HT1080 (cell line): ENCODE data around the gene WDR48. TPM values are rescaled to one million over a fixed set of nuclear protein-coding genes. Genes with fewer than 3 reads are reported as not detected.
A peak's percentile ranks its signal among the peaks of the same experiment; 100 is the strongest.

ENCODE experiments used
- DNase-seq: peaks from one replicate; pipeline ENCODE4 v3.0.0-alpha.2; 2015; ENCODE audit warnings: low read depth
- total RNA-seq: library from RNA; depleted of rRNA; stranded (reverse); fragments of >200 nt; shearing (Covaris generic); gene quantifications from 2 replicates; pipeline ENCODE4 v1.2.3, GENCODE V29; 2014

WDR48 gene
- total RNA-seq, 1 experiment from 2014 or later, result 19.9 TPM

DNA sequence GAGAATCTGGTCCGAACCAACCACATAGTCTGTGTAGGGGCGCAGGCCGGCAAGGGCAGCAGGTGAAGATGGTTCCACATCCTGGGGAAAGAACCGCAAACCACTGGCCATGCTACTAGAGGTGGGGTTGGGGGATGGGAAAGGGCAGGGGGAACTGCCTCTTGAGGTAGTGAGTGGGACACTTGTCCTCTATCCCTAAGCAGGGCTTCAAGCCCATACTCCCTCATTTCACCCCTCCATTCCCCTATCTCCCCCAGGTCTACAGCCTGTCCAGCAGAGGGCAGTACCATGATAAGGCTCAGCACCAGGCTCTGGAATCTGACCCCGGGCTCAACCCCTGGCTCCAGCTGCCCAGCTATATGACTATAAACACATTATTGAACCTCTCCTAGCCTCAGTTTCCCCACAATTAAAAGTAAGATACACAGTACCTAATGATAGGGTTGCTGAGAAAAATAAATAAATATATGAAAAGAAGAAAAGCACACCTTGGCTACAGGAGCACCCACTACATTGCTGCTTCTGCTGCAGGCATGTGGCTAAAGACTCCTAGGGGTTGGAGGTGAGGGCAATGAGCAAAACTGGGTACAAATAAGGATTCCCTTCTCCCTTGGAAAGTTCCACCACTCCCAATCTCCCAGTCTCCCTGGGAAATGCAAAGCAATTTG, 49.3 kb downstream of the WDR48 start:
- DNase-seq, result peak; percentile 14

DNA sequence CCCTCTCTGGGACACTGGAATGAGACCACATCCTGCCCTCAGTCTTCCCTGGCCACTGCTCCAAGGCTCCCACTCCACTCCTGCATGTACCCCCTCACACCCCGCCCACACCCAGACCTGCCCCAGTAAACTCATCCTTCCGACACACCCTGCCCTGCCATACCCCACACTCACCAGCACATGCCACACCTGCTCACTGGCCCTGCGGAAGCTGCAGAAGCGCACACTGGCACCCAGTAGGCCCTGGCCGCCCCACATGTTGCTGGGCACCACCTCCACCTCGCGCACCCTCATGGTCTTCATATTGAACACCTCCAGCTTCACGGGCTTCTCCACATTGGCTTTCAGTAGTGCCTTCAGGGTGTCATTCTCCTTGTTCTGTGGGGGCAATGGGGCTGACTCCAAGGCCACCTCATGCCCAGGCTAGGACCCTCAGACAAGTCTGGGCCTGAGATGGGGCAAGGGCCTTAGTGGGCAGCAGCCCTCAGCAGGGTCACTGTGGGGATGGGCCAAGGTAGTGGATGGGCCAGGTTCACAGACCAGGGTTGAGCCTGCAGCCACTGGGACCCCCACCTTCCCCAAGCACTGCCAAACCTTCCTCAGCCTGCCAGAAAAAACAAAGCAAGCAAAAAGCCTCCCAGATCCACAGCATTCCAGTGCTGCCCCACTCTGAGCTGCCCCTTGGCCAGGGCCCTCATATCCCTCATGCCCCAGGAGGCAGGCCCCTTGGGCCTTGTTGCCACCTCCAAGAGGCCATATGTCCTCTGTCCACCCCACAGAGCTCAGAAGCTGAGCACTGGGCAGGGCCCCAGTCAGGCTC, 50.9 kb downstream of the WDR48 start:
- no peak for DNase-seq

DNA sequence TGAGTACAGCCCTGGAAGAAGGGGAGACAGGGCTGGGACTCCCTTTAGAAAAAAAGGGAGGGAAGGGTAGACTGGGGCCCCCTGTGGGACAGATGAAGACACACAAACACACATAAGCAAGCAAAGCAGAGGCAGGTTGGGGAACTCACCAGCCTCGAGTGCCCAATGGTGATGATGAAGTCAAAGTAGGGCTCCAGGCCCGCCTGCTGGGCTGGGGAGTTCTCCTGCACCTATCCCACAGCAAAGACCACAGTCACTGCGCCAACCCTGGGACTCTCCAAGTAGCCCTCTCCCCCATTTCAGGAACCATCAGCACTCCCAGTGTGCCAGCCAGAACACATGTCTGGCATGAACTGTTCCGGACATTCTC, 51.5 kb downstream of the WDR48 start:
- DNase-seq, result no peak

DNA sequence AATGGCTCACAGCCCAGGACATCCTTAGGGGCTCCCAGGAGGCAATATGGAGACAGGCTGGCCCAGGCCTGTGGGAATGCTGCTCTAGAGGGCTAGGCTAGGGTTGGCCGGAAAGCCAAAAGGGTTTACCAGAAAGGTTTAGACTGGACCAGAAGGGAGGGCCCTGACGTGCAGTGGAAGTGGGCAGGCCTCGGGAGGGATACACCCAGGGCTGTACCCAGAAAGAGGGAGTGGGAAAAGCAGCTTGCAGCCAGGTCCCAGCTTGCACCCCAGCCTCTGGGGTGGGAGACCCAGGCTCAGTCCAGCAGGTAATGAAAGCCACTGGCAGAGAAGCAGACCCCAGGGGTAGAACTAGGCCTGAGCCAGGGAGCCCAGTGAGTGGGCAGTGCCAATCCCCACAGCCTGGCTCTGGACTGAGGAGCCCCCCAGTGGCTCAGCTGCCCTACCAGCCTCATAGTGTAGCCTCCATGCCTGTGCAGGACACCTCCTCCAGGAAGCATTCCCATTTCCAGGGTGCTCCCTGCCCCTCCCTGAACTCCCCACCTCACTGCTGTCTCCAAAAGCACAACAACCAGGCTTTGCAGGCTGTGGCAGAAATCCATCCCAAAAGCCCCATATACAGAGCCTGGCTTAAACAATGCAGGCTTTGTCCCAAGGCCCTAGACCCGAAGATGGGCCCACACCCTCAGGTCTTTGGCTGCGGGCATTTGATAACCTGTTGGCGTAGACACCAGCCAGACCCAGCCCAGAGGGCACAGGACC, 52.2 kb downstream of the WDR48 start:
- DNase-seq, result no peak

DNA sequence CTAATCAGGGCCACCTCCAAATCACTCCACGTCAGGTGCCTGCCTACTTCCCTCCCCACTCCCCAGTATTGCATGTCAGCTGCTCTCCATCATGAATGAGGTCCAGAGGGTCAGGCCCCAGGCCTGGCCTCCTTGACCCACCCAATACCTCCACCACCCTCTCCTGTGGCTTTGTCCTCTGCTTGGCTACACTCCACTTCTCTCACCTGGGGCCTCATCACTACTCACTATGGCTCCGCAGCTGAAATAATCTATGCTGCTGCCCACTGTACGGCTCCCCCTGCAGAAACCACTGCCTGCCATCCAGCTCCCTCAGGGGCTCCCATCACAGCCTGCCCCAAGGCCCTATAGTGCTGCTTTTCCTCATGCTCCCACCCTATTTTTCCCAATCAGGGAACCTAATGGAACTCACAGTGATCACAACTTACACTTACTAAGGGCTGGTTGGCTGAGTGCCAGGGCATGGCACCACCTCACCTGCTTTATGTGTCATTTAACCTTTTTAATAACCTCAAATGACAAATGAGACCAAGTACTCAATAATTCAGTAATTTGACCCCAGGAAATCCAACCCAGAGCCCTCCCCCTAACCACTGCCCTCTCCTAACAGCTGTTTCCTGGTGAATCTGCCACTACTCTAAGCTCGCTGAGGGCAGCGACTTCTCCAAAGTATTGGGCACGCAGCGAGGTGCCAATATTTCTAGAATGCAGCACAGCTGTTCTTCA, 53.3 kb downstream of the WDR48 start:
- DNase-seq, result no peak

DNA sequence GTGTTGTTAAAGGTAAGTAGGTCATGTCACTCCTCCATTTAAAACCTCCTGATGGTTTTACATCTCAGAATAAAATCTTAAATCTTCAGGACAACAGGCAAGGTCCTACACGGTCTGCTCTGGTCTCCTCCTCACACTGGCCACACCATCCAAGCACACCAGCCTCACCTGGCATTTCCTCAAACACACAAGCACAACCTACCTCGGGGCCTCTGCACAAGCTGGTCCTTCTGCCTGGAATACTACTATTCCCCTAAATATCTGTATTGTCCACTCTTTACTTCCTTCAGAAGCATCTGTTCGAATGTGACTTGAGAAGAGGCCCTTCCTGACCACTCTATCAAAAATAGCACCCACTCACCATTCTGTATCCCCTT, 53.9 kb downstream of the WDR48 start:
- no peak for DNase-seq

DNA sequence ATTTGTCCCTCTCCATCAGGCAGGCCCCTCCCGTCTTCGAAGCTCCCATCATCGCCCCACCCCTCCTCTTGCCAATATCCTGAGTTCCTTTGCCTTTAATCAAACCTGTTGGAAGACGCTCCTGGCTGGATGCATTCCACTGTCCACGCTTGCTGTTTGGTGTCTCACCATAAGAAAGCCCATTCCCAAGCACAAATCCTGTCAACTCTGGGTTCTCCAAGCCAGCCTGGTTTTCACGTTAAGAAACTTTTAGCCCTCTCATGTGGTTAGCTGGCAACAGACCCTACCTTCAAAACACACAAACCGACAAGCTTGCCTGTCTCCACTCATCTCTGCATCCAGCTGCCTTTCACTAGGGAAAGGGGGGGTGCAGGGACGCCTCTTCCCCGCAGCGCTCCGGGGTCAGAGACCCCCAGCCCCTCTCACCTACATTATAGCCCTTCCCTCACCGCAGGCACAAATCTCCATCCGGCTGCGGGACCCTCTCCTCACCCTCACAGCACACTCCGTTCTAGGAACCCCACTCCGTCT, 54.5 kb downstream of the WDR48 start:
- no peak for DNase-seq

DNA sequence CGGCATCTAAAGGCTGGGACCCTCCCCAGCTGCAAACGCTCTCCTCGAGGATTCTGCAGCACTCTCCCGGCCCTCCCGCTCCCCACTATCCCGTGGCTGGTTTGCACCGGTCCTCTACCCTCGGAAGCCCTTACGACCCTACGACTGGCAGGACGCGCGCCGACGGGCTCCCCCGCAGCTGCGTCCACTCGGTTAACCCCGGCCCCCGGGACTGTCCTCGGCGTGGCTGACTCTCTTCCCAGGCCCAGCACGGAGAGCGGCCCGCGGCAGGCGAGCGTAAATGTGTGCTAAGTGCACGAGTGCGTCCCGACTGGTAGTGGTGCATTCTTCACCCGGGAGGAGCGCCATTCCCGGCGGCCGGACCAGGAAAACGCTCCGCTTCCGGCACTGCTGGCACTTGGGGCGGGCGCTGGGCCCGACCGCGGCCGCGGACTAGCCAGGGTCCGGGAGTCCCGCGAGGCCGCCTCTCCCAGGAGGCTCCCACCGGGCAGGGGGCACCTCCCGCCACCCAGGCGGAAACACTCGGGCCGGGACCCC, 55.1 kb downstream of the WDR48 start:
- no peak for DNase-seq

DNA sequence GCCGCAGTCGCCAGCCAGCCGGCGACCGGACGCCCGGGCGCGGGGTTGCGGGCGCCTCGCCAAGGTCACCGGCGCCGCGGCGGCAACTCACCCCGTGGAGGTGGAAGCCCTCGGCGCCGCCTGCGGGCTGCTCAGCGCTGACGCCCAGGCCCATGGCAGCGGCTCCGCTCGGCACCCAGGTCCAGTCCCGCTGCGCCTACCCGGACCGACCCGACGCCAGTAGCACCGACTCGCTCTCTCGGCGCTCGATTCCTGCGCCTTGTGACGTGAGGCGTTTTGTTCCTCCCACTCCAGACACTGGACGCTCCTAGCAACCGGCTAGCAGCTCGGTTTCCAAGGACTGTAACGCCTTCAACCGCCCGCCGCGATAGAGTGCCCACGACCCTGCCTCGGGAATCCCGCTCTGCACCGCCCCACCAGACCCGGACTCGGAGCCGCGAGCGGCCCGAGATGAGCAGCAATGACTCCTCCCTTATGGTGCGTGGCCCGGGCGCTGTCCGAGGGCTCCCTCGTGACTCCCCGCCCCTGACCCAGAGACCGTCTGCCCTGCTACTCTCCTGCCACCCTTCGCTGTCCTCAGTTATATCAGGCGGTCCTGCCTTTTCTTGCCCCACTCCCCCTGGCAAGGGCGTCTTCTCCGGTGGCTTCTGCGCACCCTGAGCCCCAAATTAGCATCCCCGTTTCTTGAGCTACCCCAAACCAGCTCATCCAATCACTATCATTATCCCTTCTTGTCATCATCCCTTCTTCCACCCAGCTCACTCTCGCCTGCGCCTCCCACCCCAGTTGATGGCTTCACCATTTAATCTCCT, 55.8 kb downstream of the WDR48 start, which contains the start of the genes GORASP1 and TTC21A:
GORASP1 (minus strand) TSS at position 240 of the 812 bp plus-strand sequence; CDS start at position 154, 86 bp downstream.
TTC21A (plus strand) TSS at position 293 of the 812 bp plus-strand sequence; CDS start at position 451, 158 bp downstream.
- DNase-seq, result peak; percentile 79

DNA sequence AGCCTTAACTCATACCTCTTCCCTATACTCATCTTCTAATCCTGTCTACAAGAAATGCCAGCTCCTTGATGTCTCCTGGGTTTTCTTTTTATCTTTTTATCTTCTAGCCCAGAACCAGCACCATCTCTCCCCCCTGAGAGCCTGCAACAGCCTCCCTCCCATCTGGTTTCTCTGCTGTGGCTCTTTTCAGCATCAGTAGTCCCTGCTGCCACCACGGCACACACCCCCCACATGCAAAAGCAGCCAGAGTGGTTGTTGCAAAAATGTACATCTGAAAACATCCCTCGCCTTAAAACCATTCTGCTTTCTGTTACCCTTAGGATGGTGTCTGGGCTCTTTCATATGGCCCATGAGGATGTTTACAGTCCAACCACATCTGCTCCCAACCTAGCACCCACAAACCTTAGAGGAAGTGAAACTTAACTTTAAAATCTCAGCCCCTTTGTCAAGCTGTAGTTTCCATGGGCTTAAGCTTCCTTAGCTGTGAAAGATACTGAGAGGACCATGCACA, 56.4 kb downstream of the WDR48 start:
- no peak for DNase-seq

DNA sequence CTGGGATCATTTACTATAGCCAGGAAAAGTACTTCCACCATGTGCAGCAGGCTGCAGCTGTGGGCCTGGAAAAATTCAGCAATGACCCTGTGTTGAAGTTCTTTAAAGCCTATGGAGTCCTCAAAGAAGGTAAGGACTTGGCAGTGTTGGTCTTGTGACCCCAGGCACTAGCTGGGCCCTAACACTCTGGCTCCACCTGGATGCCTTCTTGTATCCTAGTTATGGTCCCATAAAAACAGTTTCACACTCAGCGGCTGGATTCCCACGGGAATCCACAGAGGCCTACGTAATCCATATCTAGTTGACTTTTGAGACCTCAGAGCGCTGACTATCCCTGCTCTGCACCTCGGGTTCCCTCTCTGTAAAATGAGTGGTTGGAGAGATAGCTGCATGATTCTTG, 57.3 kb downstream of the WDR48 start:
- DNase-seq, result no peak

DNA sequence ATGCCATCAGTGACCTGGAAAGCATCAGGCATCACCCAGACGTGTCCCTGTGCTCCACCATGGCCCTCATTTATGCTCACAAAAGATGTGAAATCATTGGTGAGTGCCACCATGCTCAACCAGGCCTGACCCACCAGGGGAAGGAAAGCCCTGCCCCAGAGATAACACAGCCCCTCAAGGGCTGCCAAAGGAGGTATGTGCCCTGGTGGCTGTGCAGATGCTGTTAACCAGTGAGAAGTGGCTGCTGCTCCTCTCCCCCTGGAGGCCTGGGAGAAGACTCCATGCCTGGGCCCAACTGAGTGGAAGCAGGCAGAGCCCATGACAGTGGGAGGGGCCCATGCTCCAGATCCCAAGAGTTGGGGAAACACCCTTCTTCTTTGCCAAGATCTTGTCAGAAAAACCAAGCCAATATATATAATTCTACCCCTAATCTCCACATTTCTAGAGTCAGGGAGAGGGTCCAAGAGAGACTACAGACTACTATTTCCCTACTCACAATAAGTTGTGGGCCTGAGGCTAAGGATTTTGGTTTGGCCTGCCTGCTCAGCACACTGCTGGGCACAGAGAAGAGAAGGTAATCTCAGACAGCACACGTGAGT, 58.3 kb downstream of the WDR48 start:
- no peak for DNase-seq

DNA sequence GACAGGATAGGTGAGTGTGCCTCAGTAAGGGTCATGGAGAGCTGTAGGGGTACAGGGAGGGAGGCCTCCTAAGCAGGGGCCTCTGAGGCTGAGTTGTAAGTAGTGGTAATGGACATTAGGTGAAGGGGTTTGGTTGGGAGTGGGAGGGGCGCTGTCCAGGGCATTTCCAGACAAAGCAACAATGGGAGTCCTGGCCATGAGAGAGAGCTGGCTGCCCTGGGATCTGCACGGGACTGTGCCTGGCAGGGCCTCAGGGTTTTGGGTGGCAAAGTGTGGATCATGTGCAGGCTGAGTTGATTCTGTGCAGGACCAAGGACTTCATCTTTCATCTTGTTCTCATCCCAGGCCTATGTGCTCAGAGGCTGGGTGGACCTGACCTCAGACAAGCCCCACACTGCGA, 60.3 kb downstream of the WDR48 start:
- no peak for DNase-seq

DNA sequence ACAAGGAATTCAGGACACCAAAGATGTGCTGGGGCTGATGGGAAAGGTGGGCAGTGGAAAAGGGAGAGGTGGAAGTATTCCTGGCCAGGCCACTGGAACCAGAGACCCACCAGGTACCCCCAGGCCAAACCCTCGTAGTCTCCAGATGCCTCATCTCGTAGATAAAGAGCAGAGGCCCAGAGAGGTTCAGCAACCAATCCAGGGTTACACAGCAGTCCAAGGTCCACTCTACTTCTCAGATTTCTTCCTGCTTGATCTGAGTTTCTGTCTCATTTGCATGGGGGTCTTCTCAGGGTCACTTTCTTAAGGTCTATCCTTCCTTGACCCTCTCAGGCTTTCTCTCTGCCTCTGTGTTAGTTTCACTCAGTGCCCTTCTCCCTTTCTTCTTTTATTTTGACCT, 60.7 kb downstream of the WDR48 start:
- no peak for DNase-seq

DNA sequence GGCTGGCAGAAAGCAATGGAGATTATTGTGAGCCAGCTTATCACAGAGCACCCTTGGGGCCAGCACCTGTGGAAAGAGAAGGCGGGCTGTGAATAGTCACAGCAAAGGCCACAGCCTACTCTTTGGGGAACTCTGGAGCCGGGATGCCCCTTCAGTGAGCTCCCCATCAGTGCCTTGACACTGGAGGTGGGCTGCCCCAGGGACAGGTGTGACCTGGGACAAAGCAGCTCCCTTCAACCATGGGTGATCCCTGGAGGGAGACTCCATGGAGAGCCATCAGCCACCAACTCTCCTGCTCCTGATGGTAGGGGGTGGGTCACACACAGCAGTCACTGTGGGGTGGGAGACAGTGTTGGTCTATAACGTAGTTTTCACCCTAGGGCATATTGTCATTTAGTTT, 61.5 kb downstream of the WDR48 start:
- no peak for DNase-seq

DNA sequence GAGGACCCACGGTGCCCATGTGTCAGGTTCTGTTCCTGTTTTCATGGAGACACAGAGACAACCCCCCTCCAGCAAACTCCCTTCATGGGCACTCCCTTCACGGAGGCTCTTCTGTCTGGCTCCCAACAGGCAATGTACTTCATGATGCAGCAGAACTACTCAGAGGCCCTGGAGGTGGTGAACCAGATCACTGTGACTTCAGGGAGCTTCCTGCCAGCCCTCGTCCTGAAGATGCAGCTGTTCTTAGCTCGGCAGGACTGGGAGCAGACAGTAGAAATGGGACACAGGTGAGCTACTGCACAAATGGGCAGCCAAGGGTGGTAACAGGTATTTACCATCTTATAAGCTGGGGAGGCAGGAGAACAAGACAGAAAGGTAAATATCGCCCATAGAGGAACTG, 62.6 kb downstream of the WDR48 start:
- no peak for DNase-seq

DNA sequence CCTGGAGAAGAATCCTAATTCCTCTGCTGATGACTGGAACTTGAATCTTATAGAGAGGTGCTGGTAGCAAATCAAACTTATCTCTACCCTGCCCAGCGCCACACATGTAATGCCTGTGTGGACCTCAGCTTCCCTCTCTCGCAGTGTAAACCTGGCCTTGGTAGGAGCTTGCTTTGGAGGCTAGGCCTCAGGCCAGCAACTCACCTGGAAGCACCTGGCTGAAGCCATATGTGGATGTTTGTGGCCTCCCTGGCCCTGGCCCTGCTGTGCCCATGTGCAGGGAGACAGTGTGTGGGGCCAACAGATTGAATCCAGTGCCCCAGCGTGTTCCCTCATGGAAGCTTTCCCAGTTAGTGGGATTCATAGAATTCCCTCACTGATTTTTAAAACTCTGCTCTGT, 64.1 kb downstream of the WDR48 start:
- DNase-seq, result no peak

DNA sequence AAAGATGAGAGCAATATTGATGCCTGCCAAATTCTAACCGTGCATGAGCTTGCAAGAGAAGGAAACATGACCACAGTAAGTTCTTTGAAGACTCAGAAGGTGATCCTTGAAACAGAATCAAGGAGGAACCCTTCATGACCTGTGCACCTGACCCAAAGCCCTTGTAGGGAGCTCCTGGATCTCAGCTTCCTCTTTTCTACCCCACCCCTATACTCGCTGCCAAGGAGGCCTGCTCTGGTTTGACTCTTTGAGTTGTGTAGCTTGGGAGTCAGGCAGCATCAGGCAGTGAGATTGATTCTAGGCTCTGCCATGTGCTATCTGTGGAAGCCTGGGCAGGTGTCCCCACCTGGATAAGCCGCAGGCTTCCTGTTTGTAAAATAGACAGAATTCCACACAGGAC, 66.3 kb downstream of the WDR48 start:
- DNase-seq, result no peak

DNA sequence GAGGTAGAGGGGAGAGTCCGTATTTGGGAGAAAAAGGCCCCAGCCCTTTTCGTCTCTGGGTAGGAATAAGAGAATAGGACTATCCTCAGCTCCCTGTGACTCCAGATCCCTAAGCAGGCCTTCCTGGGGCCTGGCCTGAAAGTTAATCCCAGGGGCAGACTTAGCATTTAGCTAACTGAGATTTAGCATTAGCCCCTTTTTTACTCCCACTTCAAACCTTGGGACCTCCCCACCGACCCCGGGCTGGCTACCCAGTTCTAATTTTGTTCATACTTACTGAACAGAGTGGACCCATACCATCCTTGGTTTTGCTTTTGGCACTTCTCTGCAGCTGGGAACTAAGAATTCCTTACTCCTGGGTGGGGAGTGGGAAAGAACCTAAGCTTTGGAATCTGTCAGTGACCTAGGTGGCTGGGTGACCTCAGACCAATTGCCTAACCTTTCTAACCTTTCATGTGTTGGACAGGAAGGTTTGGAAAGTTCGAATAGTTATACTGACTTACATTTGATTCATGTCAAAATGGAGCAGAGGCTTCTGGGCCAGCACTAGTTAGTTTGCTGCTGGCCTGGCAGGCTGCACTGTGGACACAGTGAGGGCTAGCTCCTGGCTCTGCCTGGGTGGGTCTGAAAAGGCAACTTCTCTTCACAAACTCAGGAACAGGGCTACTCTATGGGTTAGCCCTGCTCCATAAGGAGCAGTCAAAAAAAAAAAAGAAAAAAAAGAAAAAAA, 67.3 kb downstream of the WDR48 start:
- no peak for DNase-seq
